ENCODE data around the gene CALCR. TPM values are rescaled to one million over a fixed set of nuclear protein-coding genes. Genes with fewer than 3 reads are reported as not detected.

Gene CALCR
- total and polyA plus RNA-seq, 2 of the 4 experiments (the other 2 are of a cell fraction): not detected

GRCh38 chr7:93563584-93563983 is 10.9 kb downstream of the CALCR start:
- WGBS, 2 experiments (ENCODE audit: extremely low coverage in 2 of 2, insufficient read length in 1 of 2): no CpG with 5 or more reads among the region's 6 CpGs
- ATAC-seq (ENCODE audit: low read depth) (no peak), DNase-seq (no peak)
- Histone ChIP-seq H2BK120ac (ENCODE audit: low read depth, low read length) (no peak overlapping the region), H4K20me1 (ENCODE audit: insufficient read depth, low read length) (no peaks in the 10 kb centered on the region), H4K8ac (ENCODE audit: low read depth in 2 of 2, low read length in 2 of 2) (no peak overlapping the region), H2AK5ac (ENCODE audit: low read depth, low read length) (no peak overlapping the region), H3K4me1 (ENCODE audit: control insufficient read depth, insufficient read depth, low read length) (no peaks in the 10 kb centered on the region), H3K18ac (ENCODE audit: low read depth, low read length) (no peak overlapping the region), H3K27me3 (ENCODE audit: control insufficient read depth, insufficient read depth, low read length) (no peaks in the 10 kb centered on the region), H3K4ac (ENCODE audit: low read depth, low read length) (no peak overlapping the region), H3K9ac (ENCODE audit: low read depth, low read length) (no peak overlapping the region), H4K5ac (ENCODE audit: low read depth, low read length) (no peak overlapping the region), H3K36me3 (ENCODE audit: control insufficient read depth, insufficient read depth, low read length) (no peaks in the 10 kb centered on the region), H2AFZ (replicated peaks; ENCODE audit: low read length, poor library complexity) (no peak overlapping the region), H2AK9ac (replicated peaks; ENCODE audit: low read depth, low read length, poor library complexity) (no peak overlapping the region), H2BK15ac (ENCODE audit: low read depth, low read length) (no peak overlapping the region), H3K79me1 (ENCODE audit: low read depth in 1 of 2, low read length in 2 of 2) (no peaks in the 10 kb centered on the region), H2BK5ac (ENCODE audit: low read depth, low read length, poor library complexity, severe bottlenecking) (no peak overlapping the region), H3K23ac (ENCODE audit: low read depth, low read length) (no peak overlapping the region), H3K56ac (ENCODE audit: extremely low read depth, insufficient read depth, low read length) (no peak overlapping the region), H3K27ac (ENCODE audit: insufficient read depth, low read length) (no peak overlapping the region), H2BK20ac (ENCODE audit: low read depth, low read length) (no peak overlapping the region), H3K14ac (replicated peaks; ENCODE audit: low read depth, low read length) (no peak overlapping the region), H3K9me3 (ENCODE audit: control insufficient read depth, insufficient read depth, low read length) (no peaks in the 10 kb centered on the region), H3K9me1 (ENCODE audit: insufficient read depth, low read length) (no peaks in the 10 kb centered on the region), H3K4me3 (ENCODE audit: insufficient read depth, low read depth, low read length) (no peak overlapping the region), H3K4me2 (ENCODE audit: low read depth, low read length) (no peak overlapping the region), H4K91ac (ENCODE audit: insufficient read depth, low read depth, low read length) (no peak overlapping the region)
- BruUV-seq (replicated peaks): no TSS peak
- TF ChIP-seq RAD21 (IDR thresholded peaks at IDR 0.05; ENCODE audit: low read length) (no peak), RCOR1 (IDR thresholded peaks at IDR 0.05; ENCODE audit: insufficient replicate concordance, low read length) (no peak), NFE2L2 (IDR thresholded peaks at IDR 0.05; ENCODE audit: low read depth, low read length) (no peak), MXI1 (IDR thresholded peaks at IDR 0.05; ENCODE audit: borderline replicate concordance, low read depth, low read length) (no peak), CEBPB (IDR thresholded peaks at IDR 0.05; ENCODE audit: low read depth, low read length) (no peak), MAFK (IDR thresholded peaks at IDR 0.05; ENCODE audit: low read depth, low read length) (no peak), SMC3 (IDR thresholded peaks at IDR 0.05; ENCODE audit: low read depth, low read length) (no peak), USF2 (IDR thresholded peaks at IDR 0.05; ENCODE audit: low read depth, low read length) (no peak), FOS (IDR thresholded peaks at IDR 0.05; ENCODE audit: low read depth, low read length) (no peak), BHLHE40 (IDR thresholded peaks at IDR 0.05; ENCODE audit: low read depth, low read length) (no peak), MAZ (IDR thresholded peaks at IDR 0.05; ENCODE audit: borderline replicate concordance, low read depth, low read length) (no peak)
- TF ChIP-seq, protein P1, sequence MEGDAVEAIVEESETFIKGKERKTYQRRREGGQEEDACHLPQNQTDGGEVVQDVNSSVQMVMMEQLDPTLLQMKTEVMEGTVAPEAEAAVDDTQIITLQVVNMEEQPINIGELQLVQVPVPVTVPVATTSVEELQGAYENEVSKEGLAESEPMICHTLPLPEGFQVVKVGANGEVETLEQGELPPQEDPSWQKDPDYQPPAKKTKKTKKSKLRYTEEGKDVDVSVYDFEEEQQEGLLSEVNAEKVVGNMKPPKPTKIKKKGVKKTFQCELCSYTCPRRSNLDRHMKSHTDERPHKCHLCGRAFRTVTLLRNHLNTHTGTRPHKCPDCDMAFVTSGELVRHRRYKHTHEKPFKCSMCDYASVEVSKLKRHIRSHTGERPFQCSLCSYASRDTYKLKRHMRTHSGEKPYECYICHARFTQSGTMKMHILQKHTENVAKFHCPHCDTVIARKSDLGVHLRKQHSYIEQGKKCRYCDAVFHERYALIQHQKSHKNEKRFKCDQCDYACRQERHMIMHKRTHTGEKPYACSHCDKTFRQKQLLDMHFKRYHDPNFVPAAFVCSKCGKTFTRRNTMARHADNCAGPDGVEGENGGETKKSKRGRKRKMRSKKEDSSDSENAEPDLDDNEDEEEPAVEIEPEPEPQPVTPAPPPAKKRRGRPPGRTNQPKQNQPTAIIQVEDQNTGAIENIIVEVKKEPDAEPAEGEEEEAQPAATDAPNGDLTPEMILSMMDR (conservative IDR thresholded peaks at IDR 0.05; ENCODE audit: low read depth, low read length): no peak
- TF ChIP-seq, protein P2, sequence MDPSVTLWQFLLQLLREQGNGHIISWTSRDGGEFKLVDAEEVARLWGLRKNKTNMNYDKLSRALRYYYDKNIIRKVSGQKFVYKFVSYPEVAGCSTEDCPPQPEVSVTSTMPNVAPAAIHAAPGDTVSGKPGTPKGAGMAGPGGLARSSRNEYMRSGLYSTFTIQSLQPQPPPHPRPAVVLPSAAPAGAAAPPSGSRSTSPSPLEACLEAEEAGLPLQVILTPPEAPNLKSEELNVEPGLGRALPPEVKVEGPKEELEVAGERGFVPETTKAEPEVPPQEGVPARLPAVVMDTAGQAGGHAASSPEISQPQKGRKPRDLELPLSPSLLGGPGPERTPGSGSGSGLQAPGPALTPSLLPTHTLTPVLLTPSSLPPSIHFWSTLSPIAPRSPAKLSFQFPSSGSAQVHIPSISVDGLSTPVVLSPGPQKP (IDR thresholded peaks at IDR 0.05; ENCODE audit: borderline replicate concordance, low read depth, low read length): no peak
- POLR2A ChIA-PET (ENCODE audit: unreplicated experiment): no interaction called here
- in situ Hi-C loops (cut with MboI; ENCODE audit: low sequenced_read_pairs) (no loop called here), dilution Hi-C loops (cut with HindIII; ENCODE audit: low sequenced_read_pairs, unreplicated experiment) (no loop called here), intact Hi-C loops (cut with micrococcal nuclease) (no loop called here)
- CTCF ChIA-PET: no interaction called here

Measured in IMR-90 (cell line).